Keratinocyte (primary cell): ENCODE results near the gene AQP2. TPM values are rescaled to one million over a fixed set of nuclear protein-coding genes. Genes with fewer than 3 reads are reported as not detected.

ENCODE experiments used
- DNase-seq: peaks from one replicate; pipeline ENCODE4 v3.0.0-alpha.2; 2011; ENCODE audit warnings: low read depth, missing footprints, low spot score
- FAIRE-seq: peaks from 2 replicates; lab custom pipeline; 2011; peaks lifted over from hg19 to GRCh38; lab: Jason Lieb, UNC
- H2AFZ ChIP-seq: 2 replicates; pipeline ENCODE4 v1.6.0; 2012; ENCODE audit warnings: low read length, control low read depth, inconsistent platforms; ENCODE audit not compliant: control insufficient read depth
- H3K27ac ChIP-seq: 2 replicates; pipeline ENCODE4 v1.5.1; 2011; ENCODE audit warnings: low read length; ENCODE audit not compliant: control insufficient read depth, insufficient read depth
- H3K27me3 ChIP-seq: 3 replicates; pipeline ENCODE4 v1.6.0; 2011; ENCODE audit warnings: low read length; ENCODE audit not compliant: control insufficient read depth, insufficient read depth; ENCODE audit errors: extremely low read depth
- H3K36me3 ChIP-seq, 2 experiments: 2 replicates in 1 of 2; 3 replicates in 1 of 2; pipeline ENCODE4 v1.5.1; 2011; ENCODE audit warnings: low read length in 2 of 2, mild to moderate bottlenecking in 1 of 2; ENCODE audit not compliant: control insufficient read depth in 2 of 2, insufficient read depth in 2 of 2; ENCODE audit errors: extremely low read depth in 1 of 2
- H3K4me1 ChIP-seq: 3 replicates; pipeline ENCODE4 v1.5.1; 2011; ENCODE audit warnings: low read length; ENCODE audit not compliant: control insufficient read depth, insufficient read depth; ENCODE audit errors: extremely low read depth
- H3K4me2 ChIP-seq: 3 replicates; pipeline ENCODE4 v1.6.0; 2011; ENCODE audit warnings: low read depth, low read length; ENCODE audit not compliant: control insufficient read depth, insufficient read depth; ENCODE audit errors: extremely low read depth
- H3K4me3 ChIP-seq, 3 experiments: fragments of 200-600 bp in 1 of 3; sonication (generic) in 1 of 3; 2 replicates in 2 of 3; 3 replicates in 1 of 3; pipeline ENCODE4 v1.5.1; 2011 to 2016; ENCODE audit warnings: low read length in 3 of 3, mild to moderate bottlenecking in 3 of 3, control low read depth in 2 of 3, inconsistent platforms in 1 of 3, low read depth in 1 of 3, mixed read lengths in 1 of 3, mixed run types in 1 of 3, moderate library complexity in 1 of 3; ENCODE audit not compliant: control insufficient read depth in 2 of 3, insufficient read depth in 2 of 3; ENCODE audit errors: extremely low read depth in 1 of 3
- H3K79me2 ChIP-seq: 2 replicates; pipeline ENCODE4 v1.6.0; 2012; ENCODE audit warnings: low read length; ENCODE audit not compliant: control insufficient read depth, insufficient read depth
- H3K9ac ChIP-seq: 3 replicates; pipeline ENCODE4 v1.6.0; 2011; ENCODE audit warnings: low read length; ENCODE audit not compliant: control insufficient read depth, insufficient read depth; ENCODE audit errors: extremely low read depth
- H3K9me1 ChIP-seq: 3 replicates; pipeline ENCODE4 v1.6.0; 2011; ENCODE audit warnings: low read length; ENCODE audit not compliant: control insufficient read depth, insufficient read depth; ENCODE audit errors: extremely low read depth
- H3K9me3 ChIP-seq: 2 replicates; pipeline ENCODE4 v1.5.1; 2012; ENCODE audit warnings: low read depth, low read length; ENCODE audit not compliant: control insufficient read depth
- H4K20me1 ChIP-seq: 3 replicates; pipeline ENCODE4 v1.6.0; 2011; ENCODE audit warnings: low read length; ENCODE audit not compliant: control insufficient read depth, insufficient read depth; ENCODE audit errors: extremely low read depth
- EZH2 ChIP-seq: IDR thresholded peaks from one replicate; pipeline ENCODE4 v1.6.1; 2012; ENCODE audit warnings: inconsistent platforms, mild to moderate bottlenecking, low read length, moderate library complexity
- dilution Hi-C: fragments of 300-500 bp; cut with MboI; formaldehyde crosslinking; loops from one replicate; pipeline ENCODE4 v1.7.0; 2020; ENCODE audit warnings: low sequenced_read_pairs; ENCODE audit not compliant: extremely low pct_ligation_motif_present
- polyA plus RNA-seq, 5 experiments: library from polyadenylated mRNA; depleted of rRNA in 3 of 5; stranded (reverse) in 3 of 5; stranded (forward) in 1 of 5; unstranded in 1 of 5; fragments of >200 nt; gene quantifications; 1 replicate in 1 of 5; 2 replicates in 3 of 5; 3 replicates in 1 of 5; pipeline versions ENCODE4 v1.2.1 to v1.2.3, GENCODE V29; 2011 to 2012; ENCODE audit warnings: missing spikeins in 2 of 5, low read depth in 1 of 5, low replicate concordance in 1 of 5
- TF ChIP-seq, protein P1 (sequence below), 3 experiments: IDR thresholded peaks in 1 of 3; conservative IDR thresholded peaks in 1 of 3; optimal IDR thresholded peaks in 1 of 3; 2 replicates in 2 of 3; 3 replicates in 1 of 3; pipeline versions ENCODE3 to v1.5.1; 2011; ENCODE audit warnings: low read length in 3 of 3, mild to moderate bottlenecking in 3 of 3, moderate library complexity in 2 of 3, control low read depth in 1 of 3, inconsistent platforms in 1 of 3; ENCODE audit not compliant: insufficient read depth in 2 of 3; ENCODE audit errors: extremely low read depth in 1 of 3

AQP2 gene
- polyA plus RNA-seq, 1 donor (not counting 4 experiments of a cell fraction or from before 2014, with no cell fraction given) = not detected

DNA sequence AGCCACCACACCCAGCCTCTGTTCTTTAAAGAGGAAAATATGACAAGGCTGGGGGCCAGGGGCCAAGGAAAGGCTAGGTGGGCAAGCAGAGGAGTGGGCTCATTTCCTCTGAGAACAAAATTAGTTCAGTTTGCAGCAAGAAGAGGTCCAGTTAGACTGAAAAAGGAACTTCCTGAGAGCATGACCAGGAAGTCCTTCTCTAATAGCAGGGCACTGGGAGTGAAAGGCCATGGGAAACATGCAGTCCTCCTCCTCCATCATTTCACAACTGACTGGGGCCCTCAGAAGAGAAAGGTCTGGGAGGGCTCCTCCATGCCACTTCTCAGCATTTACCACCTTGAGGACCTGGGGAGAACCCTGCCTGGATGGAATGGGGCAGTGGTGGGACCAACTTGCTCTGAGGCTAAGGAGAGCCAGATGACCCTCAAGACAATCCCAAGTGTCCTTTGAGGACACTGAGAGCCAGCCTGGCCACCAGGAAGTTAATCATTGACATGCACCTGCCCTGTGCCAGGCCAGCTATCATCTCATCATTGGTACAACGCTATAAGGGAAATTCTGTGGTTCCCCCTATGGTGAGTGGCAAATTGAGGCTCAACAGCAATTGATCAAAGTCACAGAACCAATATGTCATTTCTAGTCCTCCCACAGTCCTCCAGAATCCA lies 2.0 kb downstream of the AQP2 start:
- Histone ChIP-seq H3K9me3 (no peaks in the 10 kb centered on the region), H3K4me3 (no peak overlapping the region), H3K79me2 (no peaks in the 10 kb centered on the region), H3K9ac (no peak overlapping the region), H4K20me1 (no peaks in the 10 kb centered on the region), H3K27me3 (peaks cover 53% of the 10 kb centered on the region), H3K4me1 (no peaks in the 10 kb centered on the region), H3K4me2 (no peak overlapping the region), H2AFZ (no peak overlapping the region), H3K27ac (no peak overlapping the region), H3K9me1 (no peaks in the 10 kb centered on the region), H3K36me3 (no peaks in the 10 kb centered on the region)
- TF ChIP-seq, protein P1, sequence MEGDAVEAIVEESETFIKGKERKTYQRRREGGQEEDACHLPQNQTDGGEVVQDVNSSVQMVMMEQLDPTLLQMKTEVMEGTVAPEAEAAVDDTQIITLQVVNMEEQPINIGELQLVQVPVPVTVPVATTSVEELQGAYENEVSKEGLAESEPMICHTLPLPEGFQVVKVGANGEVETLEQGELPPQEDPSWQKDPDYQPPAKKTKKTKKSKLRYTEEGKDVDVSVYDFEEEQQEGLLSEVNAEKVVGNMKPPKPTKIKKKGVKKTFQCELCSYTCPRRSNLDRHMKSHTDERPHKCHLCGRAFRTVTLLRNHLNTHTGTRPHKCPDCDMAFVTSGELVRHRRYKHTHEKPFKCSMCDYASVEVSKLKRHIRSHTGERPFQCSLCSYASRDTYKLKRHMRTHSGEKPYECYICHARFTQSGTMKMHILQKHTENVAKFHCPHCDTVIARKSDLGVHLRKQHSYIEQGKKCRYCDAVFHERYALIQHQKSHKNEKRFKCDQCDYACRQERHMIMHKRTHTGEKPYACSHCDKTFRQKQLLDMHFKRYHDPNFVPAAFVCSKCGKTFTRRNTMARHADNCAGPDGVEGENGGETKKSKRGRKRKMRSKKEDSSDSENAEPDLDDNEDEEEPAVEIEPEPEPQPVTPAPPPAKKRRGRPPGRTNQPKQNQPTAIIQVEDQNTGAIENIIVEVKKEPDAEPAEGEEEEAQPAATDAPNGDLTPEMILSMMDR (optimal IDR thresholded peaks at IDR 0.05 in 1 of 3, IDR thresholded peaks at IDR 0.05 in 1 of 3, conservative IDR thresholded peaks at IDR 0.05 in 1 of 3; ENCODE audit: extremely low read depth in 1 of 3, insufficient read depth in 2 of 3, low read length in 3 of 3) = no peak
- TF ChIP-seq EZH2 = no peak
- dilution Hi-C loops = no loop called here
- DNase-seq (no peak), FAIRE-seq (no peak)

DNA sequence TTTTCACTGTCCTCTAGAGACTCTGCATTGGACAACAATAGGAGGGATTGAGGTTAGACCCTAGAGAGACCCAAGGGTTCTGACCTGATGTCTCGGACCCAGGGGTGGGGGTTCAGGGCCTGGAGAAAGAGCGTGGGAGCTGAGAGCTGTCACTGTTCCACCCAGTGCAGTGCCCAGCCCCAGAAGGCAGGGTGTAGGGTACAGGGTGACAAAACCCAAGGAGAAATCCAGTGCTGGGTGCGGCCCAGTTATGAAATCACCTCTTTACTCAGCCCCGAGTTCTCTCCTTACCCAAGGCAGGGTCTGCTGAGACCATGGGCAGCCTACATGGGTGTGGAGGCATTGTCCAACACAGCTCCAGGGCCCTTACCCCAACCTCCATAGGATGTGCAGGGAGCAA lies 2.6 kb downstream of the AQP2 start:
- DNase-seq (no peak), FAIRE-seq (no peak)
- Histone ChIP-seq H3K9ac (no peak overlapping the region), H3K27ac (no peak overlapping the region), H3K4me1 (no peaks in the 10 kb centered on the region), H2AFZ (no peak overlapping the region), H3K4me2 (no peak overlapping the region), H3K4me3 (no peak overlapping the region), H3K36me3 (no peaks in the 10 kb centered on the region), H3K9me3 (no peaks in the 10 kb centered on the region), H4K20me1 (no peaks in the 10 kb centered on the region), H3K27me3 (peaks cover 60% of the 10 kb centered on the region), H3K79me2 (no peaks in the 10 kb centered on the region), H3K9me1 (no peaks in the 10 kb centered on the region)
- dilution Hi-C loops = no loop called here
- no peak for TF ChIP-seq EZH2
- TF ChIP-seq, protein P1 (optimal IDR thresholded peaks at IDR 0.05 in 1 of 3, IDR thresholded peaks at IDR 0.05 in 1 of 3, conservative IDR thresholded peaks at IDR 0.05 in 1 of 3; ENCODE audit: extremely low read depth in 1 of 3, insufficient read depth in 2 of 3, low read length in 3 of 3) = no peak
